IMR-90 (cell line): ENCODE results near the gene RAMP3. TPM values are rescaled to one million over a fixed set of nuclear protein-coding genes. Genes with fewer than 3 reads are reported as not detected.

Experiments used
- ATAC-seq: fragments of 200-7000 bp; cut with Tn5 transposase; 2 replicates; pipeline ENCODE4 v1.9.1; 2020; ENCODE audit warnings: low read depth, mild to moderate bottlenecking, moderate library complexity
- BruUV-seq: library from RNA; stranded (reverse); fragments of 400-500 nt; replicated peaks from 2 replicates; lab custom pipeline; 2021; lab: Mats Ljungman, UMichigan
- CTCF ChIA-PET: fragments of 300-600 bp; formaldehyde crosslinking; extraction: SDS; loops from one replicate; lab custom pipeline; 2021; ENCODE audit warnings: antibody characterized with exemption; lab: Yijun Ruan, JAX
- POLR2A ChIA-PET: fragments of 300-600 bp; sonication (Branson Sonifier 250); formaldehyde crosslinking; loops from one replicate; lab custom pipeline; 2022; ENCODE audit warnings: antibody characterized with exemption; ENCODE audit not compliant: unreplicated experiment; lab: Charles Lee
- DNase-seq: peaks from one replicate; pipeline ENCODE4 v3.0.0; 2013
- H2AFZ ChIP-seq: replicated peaks from 2 replicates; pipeline ENCODE3; 2013; ENCODE audit warnings: low read length, mild to moderate bottlenecking; ENCODE audit not compliant: poor library complexity
- H2AK5ac ChIP-seq: 2 replicates; pipeline ENCODE4 v1.6.1; 2013; ENCODE audit warnings: low read depth, low read length, inconsistent platforms
- H2AK9ac ChIP-seq: replicated peaks from 2 replicates; pipeline ENCODE3; 2013; ENCODE audit warnings: mild to moderate bottlenecking, low read depth, low read length, moderate library complexity; ENCODE audit not compliant: poor library complexity
- H2BK120ac ChIP-seq: 2 replicates; pipeline ENCODE4 v1.6.1; 2013; ENCODE audit warnings: low read depth, low read length, inconsistent platforms
- H2BK15ac ChIP-seq: 3 replicates; pipeline ENCODE4 v1.6.1; 2013; ENCODE audit warnings: low read depth, low read length, inconsistent platforms
- H2BK20ac ChIP-seq: 2 replicates; pipeline ENCODE4 v1.6.1; 2013; ENCODE audit warnings: low read depth, mild to moderate bottlenecking, inconsistent platforms, low read length, moderate library complexity
- H2BK5ac ChIP-seq: 2 replicates; pipeline ENCODE4 v1.6.1; 2013; ENCODE audit warnings: mild to moderate bottlenecking, low read depth, low read length, inconsistent platforms; ENCODE audit not compliant: poor library complexity, severe bottlenecking
- H3K14ac ChIP-seq: replicated peaks from 2 replicates; pipeline ENCODE4 v1.6.1; 2013; ENCODE audit warnings: low read depth, low read length, inconsistent platforms
- H3K18ac ChIP-seq: 2 replicates; pipeline ENCODE4 v1.6.1; 2013; ENCODE audit warnings: low read depth, low read length, control low read depth
- H3K23ac ChIP-seq: 2 replicates; pipeline ENCODE4 v1.6.1; 2013; ENCODE audit warnings: low read depth, low read length, inconsistent platforms
- H3K27ac ChIP-seq: 2 replicates; pipeline ENCODE4 v1.5.1; 2013; ENCODE audit warnings: mild to moderate bottlenecking, control low read depth, low read length; ENCODE audit not compliant: insufficient read depth
- H3K27me3 ChIP-seq: 2 replicates; pipeline ENCODE4 v1.6.1; 2013; ENCODE audit warnings: low read length; ENCODE audit not compliant: control insufficient read depth, insufficient read depth
- H3K36me3 ChIP-seq: 2 replicates; pipeline ENCODE4 v1.6.1; 2013; ENCODE audit warnings: low read length, mixed read lengths; ENCODE audit not compliant: control insufficient read depth, insufficient read depth
- H3K4ac ChIP-seq: 2 replicates; pipeline ENCODE4 v1.6.1; 2013; ENCODE audit warnings: low read depth, low read length, inconsistent platforms
- H3K4me1 ChIP-seq: 2 replicates; pipeline ENCODE4 v1.6.1; 2013; ENCODE audit warnings: low read length, mixed read lengths; ENCODE audit not compliant: control insufficient read depth, insufficient read depth
- H3K4me2 ChIP-seq: 2 replicates; pipeline ENCODE4 v1.6.1; 2013; ENCODE audit warnings: low read depth, mild to moderate bottlenecking, control low read depth, low read length, moderate library complexity
- H3K4me3 ChIP-seq: 2 replicates; pipeline ENCODE4 v1.5.1; 2013; ENCODE audit warnings: low read depth, mild to moderate bottlenecking, control low read depth, low read length, moderate library complexity; ENCODE audit not compliant: insufficient read depth
- H3K56ac ChIP-seq: 2 replicates; pipeline ENCODE4 v1.6.1; 2013; ENCODE audit warnings: low read length, inconsistent platforms; ENCODE audit not compliant: insufficient read depth; ENCODE audit errors: extremely low read depth
- H3K79me1 ChIP-seq, 2 experiments: 2 replicates each; pipeline ENCODE4 v1.6.1; 2013; ENCODE audit warnings: low read length in 2 of 2, inconsistent platforms in 1 of 2, low read depth in 1 of 2
- H3K9ac ChIP-seq: 2 replicates; pipeline ENCODE4 v1.6.1; 2013; ENCODE audit warnings: low read depth, low read length, control low read depth
- H3K9me1 ChIP-seq: 2 replicates; pipeline ENCODE4 v1.6.1; 2013; ENCODE audit warnings: low read length, inconsistent platforms; ENCODE audit not compliant: insufficient read depth
- H3K9me3 ChIP-seq: 2 replicates; pipeline ENCODE4 v1.6.1; 2013; ENCODE audit warnings: low read length; ENCODE audit not compliant: control insufficient read depth, insufficient read depth
- H4K20me1 ChIP-seq: 2 replicates; pipeline ENCODE4 v1.6.1; 2013; ENCODE audit warnings: low read length, inconsistent platforms; ENCODE audit not compliant: insufficient read depth
- H4K5ac ChIP-seq: 2 replicates; pipeline ENCODE4 v1.6.1; 2013; ENCODE audit warnings: mild to moderate bottlenecking, low read depth, low read length, control low read depth
- H4K8ac ChIP-seq, 2 experiments: 2 replicates each; pipeline ENCODE4 v1.6.1; 2013; ENCODE audit warnings: low read depth in 2 of 2, low read length in 2 of 2, control low read depth in 1 of 2, inconsistent platforms in 1 of 2
- H4K91ac ChIP-seq: 2 replicates; pipeline ENCODE4 v1.6.1; 2013; ENCODE audit warnings: low read depth, low read length, inconsistent platforms; ENCODE audit not compliant: insufficient read depth
- FOS ChIP-seq: fragments of 150-350 bp; IDR thresholded peaks from 2 replicates; pipeline ENCODE4 v1.6.1; 2016; ENCODE audit warnings: low read depth, low read length
- MAZ ChIP-seq: IDR thresholded peaks from 2 replicates; pipeline ENCODE4 v1.6.1; 2012; ENCODE audit warnings: low read depth, mild to moderate bottlenecking, low read length, improper control_type of control experiment, moderate library complexity, borderline replicate concordance
- NFE2L2 ChIP-seq: fragments of 150-350 bp; IDR thresholded peaks from 2 replicates; pipeline ENCODE4 v1.6.1; 2016; ENCODE audit warnings: low read depth, mild to moderate bottlenecking, low read length
- POLR2A ChIP-seq: IDR thresholded peaks from 2 replicates; pipeline ENCODE4 v1.6.1; 2012; ENCODE audit warnings: mild to moderate bottlenecking, low read depth, low read length
- RAD21 ChIP-seq: IDR thresholded peaks from 2 replicates; pipeline ENCODE4 v1.6.1; 2012; ENCODE audit warnings: low read length, improper control_type of control experiment
- RFX5 ChIP-seq: IDR thresholded peaks from 2 replicates; pipeline ENCODE4 v1.8.0; 2012; ENCODE audit warnings: low read depth, mild to moderate bottlenecking, low read length, moderate library complexity
- USF2 ChIP-seq: fragments of 150-350 bp; IDR thresholded peaks from 2 replicates; pipeline ENCODE4 v1.6.1; 2017; ENCODE audit warnings: mild to moderate bottlenecking, antibody characterized with exemption, low read length, low read depth
- WGBS, 2 experiments: methylation state at CpG; one replicate each; pipeline versions ENCODE4 v1.1.5 to v1.1.7; 2013; ENCODE audit warnings: missing lambda C conversion rate in 2 of 2; ENCODE audit not compliant: insufficient read length in 1 of 2; ENCODE audit errors: extremely low coverage in 2 of 2; 5-methylcytosine and 5-hydroxymethylcytosine counted together
- dilution Hi-C: fragments of 300-500 bp; cut with HindIII; formaldehyde crosslinking; loops from one replicate; pipeline ENCODE4 v1.14.3; 2018; ENCODE audit warnings: low sequenced_read_pairs; ENCODE audit not compliant: unreplicated experiment
- in situ Hi-C: fragments of 300-500 bp; cut with MboI; formaldehyde crosslinking; loops from 3 replicates; pipeline ENCODE4 v1.14.3; 2019; ENCODE audit warnings: low sequenced_read_pairs, inconsistent platforms, mixed read lengths
- intact Hi-C: fragments of 100-400 bp; cut with micrococcal nuclease; formaldehyde crosslinking; loops from 2 replicates; pipeline ENCODE4 v1.10.0; 2022
- polyA plus RNA-seq, 3 experiments: library from polyadenylated mRNA; depleted of rRNA; stranded (reverse); fragments of >200 nt; gene quantifications; 2 replicates each; pipeline ENCODE4 v1.2.3, GENCODE V29; 2012; ENCODE audit warnings: low replicate concordance in 1 of 3
- total RNA-seq: library from RNA; depleted of rRNA; stranded (reverse); fragments of >200 nt; gene quantifications from 2 replicates; pipeline ENCODE4 v1.2.3, GENCODE V29; 2012

Gene RAMP3
- total and polyA plus RNA-seq, 2 of the 4 experiments (the other 2 are of a cell fraction): not detected

DNA sequence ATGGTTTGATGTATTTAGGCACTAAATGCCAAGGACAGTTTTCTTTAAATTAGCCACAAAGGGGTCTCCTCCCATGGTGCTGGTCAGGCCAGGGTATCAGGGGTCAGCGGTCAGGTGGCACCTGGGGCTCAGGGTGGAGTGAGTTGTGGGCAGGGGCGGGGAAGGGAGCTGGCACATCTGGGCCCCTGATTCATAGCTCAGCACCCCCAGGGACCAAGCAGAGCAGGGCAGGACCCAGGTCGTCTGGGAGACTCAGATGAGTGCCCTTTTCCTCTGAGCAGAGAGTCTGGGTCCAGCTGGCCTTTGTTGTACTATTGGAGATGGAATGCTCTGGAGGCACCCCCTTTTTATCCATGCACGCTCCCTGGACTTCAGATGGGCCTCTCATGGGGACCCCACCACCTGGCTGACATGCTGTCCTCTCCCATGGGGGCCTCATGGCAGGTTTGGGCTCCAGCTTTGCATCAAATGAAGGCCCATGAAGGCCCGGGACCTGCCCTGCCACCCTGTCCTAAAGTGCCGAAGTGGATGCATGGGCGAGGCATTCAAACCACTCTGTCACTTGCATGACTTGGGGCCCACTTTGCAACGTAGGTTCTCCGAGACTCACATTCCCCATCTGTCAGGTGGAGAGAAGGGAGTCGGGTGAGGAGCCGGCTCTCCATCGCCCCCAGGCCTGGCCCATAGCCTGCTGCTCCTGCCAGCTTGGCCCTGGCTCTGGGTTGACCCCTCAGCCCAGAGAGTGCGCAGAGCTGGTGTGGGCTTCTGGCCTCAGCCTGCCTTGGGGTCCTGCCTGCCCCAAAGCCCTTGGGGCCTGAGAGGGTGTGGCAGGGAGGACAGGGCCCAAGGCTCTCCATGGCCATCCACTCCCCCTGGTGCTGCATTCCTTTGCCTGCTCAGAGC, 66.4 kb downstream of the RAMP3 start (continued):
- TF ChIP-seq RFX5: no peak

DNA sequence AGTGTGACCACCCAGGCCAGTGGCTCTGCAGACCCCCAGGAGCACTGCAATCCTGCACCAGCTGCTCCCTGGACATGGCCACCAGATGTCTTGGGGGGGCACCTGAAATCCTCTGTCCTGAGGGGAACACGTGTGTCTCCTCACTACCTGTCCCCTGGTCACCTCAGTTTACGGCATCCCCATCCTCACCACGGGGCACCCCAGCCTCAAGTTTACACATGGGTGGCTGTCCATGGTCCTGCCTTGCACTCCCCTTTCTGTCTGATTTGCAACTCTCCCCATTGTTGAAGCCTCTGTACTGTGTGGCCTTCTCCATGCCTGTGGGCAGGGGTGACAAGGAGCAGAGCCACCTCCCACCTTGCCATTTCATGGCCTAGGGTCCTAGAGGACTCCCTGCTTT, 67.2 kb downstream of the RAMP3 start:
- H3K23ac ChIP-seq: no peak overlapping the region
- 40% methylated on average over 1 of the region's 3 CpGs; no CpG with 5 or more reads in 1 of the 2 experiments for WGBS, 2 experiments
- no peak overlapping the region for H2AFZ ChIP-seq
- BruUV-seq: no TSS peak
- H3K14ac ChIP-seq: no peak overlapping the region
- no peak overlapping the region for H3K27ac ChIP-seq
- no peaks in the 10 kb centered on the region for H3K36me3 ChIP-seq
- no peak overlapping the region for H2BK120ac ChIP-seq
- no peak overlapping the region for H3K4ac ChIP-seq
- no peak for TF ChIP-seq NFE2L2
- no peak for TF ChIP-seq POLR2A
- no peak for TF ChIP-seq MAZ
- no peak for TF ChIP-seq RAD21
- TF ChIP-seq USF2: no peak
- no peak for TF ChIP-seq FOS
- H3K18ac ChIP-seq: no peak overlapping the region
- H2AK9ac ChIP-seq: no peak overlapping the region
- ChIA-PET CTCF (no interaction called here), POLR2A (no interaction called here)
- no peak overlapping the region for H3K4me2 ChIP-seq
- no peaks in the 10 kb centered on the region for H3K9me3 ChIP-seq
- H2AK5ac ChIP-seq: no peak overlapping the region
- no peak overlapping the region for H3K4me3 ChIP-seq
- dilution Hi-C loops (no loop called here), in situ Hi-C loops (no loop called here), intact Hi-C loops (no loop called here)
- H4K20me1 ChIP-seq: no peaks in the 10 kb centered on the region
- ATAC-seq: no peak
- H3K79me1 ChIP-seq: no peaks in the 10 kb centered on the region
- H2BK5ac ChIP-seq: no peak overlapping the region
- H4K5ac ChIP-seq: no peak overlapping the region
- H3K56ac ChIP-seq: no peak overlapping the region
- H4K91ac ChIP-seq: no peak overlapping the region
- H3K9me1 ChIP-seq: 0 out of 2 replicates have a peak, but pooled peaks cover 2% of the 10 kb centered on the region
- no peak overlapping the region for H3K9ac ChIP-seq
- H4K8ac ChIP-seq: no peak overlapping the region
- H2BK15ac ChIP-seq: no peak overlapping the region
- H3K4me1 ChIP-seq: no peaks in the 10 kb centered on the region
- no peak overlapping the region for H2BK20ac ChIP-seq
- no peak for DNase-seq
- peaks cover 18% of the 10 kb centered on the region; the same call in 1 of the 2 replicates for H3K27me3 ChIP-seq
